Posterior vena cava (tissue), 2 donors: ENCODE measurements around the gene GRIK3. TPM values are rescaled to one million over a fixed set of nuclear protein-coding genes. Genes with fewer than 3 reads are reported as not detected.

ENCODE experiments used
- DNase-seq: peaks from one replicate; pipeline ENCODE4 v3.0.0-alpha.2; 2020; ENCODE audit warnings: low spot score
- intact Hi-C, 2 donors: fragments of 100-400 bp; cut with DNase I; formaldehyde crosslinking; loops; one replicate each; pipeline versions ENCODE4 v1.14.1 to v1.14.2; 2022 to 2023
- total RNA-seq, 2 donors: library from RNA; stranded (reverse); fragmentation: NEBNext Ultra II Directional; extraction: Animal tissue kit (Norgen Biotek cat#: 25700); gene quantifications; one replicate each; pipeline ENCODE4 v1.2.1, GENCODE V29; 2021
- donor health status: DM: yes; HTN: yes; CAD: no.
- donor health status: DM: yes; HTN: yes; CAD: no.

The GRIK3 gene
- total RNA-seq, 2 donors from 2014 or later: 0.23 to 0.33 TPM

GRCh38 chr1:36988321-36988720 is 46.0 kb downstream of the GRIK3 start:
- no peak for DNase-seq
- intact Hi-C loops: no loop called here

- intact Hi-C loops: no loop called here
- DNase-seq: no peak
Observed at GRCh38 chr1:36987276-36987675, 47.0 kb downstream of the GRIK3 start.

DNA sequence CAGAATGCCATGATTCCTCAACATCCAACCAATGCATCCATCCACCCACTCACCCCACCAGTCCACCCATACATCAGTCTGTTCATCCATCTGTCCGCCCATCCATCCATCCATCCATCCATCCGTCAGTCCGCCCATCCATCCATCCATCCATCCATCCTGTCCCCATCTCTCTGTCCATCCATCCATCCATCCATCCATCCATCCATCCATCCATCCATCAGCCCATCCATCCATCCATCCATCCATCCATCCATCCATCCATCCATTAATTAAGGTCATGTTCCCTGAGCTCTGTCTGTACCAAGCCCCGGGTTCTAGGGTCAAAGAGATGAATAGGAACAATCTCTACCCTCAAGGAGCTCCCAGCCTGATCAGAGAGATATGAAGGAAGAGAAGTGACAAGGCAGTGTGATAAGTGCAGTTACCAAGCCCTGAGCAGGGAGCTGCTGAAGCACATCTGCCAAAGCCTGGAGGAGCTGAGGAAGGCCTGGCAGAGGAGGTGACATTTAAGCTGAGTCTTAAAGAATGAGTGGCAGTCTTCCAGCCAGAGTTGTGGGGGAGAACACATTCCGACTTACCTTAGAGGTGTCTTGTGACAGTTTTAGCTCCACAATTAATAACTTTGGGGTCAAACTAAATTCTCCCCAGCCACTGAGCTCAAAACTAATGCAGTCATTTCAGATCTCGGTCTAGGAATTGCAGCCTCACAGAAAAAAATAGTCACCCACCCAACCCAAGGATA is 47.9 kb downstream of the GRIK3 start:
- DNase-seq: no peak
- intact Hi-C loops: no loop called here

DNA sequence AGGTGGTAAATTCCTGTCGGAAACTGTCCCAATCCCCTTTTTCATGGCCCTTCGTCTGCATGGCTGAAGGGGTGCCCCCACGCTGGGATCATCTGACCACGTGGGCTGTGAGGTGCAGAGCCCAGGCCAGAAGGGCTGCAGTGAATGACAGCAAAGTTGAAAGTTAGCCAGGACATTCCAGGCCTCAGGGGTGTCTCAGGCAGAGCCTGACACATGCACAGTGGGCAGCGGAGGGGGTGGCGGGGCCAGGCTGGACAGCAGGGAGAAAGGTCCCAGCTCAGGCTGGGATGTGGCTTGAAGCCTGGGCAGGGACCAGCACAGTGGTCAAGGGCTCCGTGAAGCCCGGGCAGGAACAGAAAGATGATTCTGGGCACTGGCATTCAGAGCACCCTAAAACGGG is 49.6 kb downstream of the GRIK3 start:
- DNase-seq: no peak
- intact Hi-C loops: no loop called here

- intact Hi-C loops: no loop called here
- no peak for DNase-seq
Observed at GRCh38 chr1:36984026-36984425, 50.3 kb downstream of the GRIK3 start.

- no peak for DNase-seq
Observed at GRCh38 chr1:36982709-36983108, 51.6 kb downstream of the GRIK3 start.

DNA sequence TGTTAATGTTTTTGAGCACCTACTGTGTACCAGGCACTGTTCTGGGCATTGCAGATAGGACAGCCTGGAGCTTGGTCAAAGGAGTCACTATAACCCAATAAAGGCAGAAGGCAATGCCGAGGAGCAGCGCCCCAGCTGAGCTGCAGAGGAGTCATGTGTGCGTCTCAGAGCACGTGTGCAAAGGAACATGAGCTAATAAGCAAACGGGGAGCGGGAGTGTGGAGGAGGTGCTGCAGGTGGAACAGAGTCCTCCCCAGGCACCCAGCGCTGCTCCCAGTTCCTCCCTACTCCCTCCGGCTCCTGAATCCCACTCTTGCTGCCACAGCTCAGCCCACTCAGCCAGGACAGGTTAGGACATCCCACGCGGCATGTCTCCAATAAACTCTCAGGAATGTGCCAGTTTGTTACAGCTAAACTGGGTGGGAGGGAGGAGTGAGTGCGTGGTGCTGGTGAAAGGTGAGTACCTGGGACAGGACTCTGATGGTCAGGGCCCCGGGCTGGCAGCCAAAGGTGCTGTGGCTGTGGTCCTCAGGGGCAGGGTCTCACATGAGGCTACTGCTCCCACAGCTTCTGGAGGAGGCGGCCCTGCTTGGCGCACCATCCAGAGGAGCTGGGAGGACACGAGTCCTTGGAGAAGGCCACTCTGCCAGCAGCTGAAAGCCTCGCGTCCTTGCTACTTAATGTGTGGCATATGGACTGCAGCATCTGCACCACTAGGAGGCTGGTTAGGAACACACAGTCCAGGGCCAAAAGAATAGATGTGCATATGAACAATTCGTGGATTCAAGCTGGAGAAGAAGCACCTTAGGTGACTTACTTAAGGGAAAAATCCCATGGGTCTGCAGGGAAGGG is 52.3 kb downstream of the GRIK3 start:
- intact Hi-C loops: no loop called here
- DNase-seq: no peak

More at GRCh38 chr1:36982709-36983108, 51.6 kb downstream of the GRIK3 start:
- intact Hi-C loops: no loop called here

GRCh38 chr1:36981126-36981525 is 53.2 kb downstream of the GRIK3 start:
- intact Hi-C loops: no loop called here
- DNase-seq: no peak

DNA sequence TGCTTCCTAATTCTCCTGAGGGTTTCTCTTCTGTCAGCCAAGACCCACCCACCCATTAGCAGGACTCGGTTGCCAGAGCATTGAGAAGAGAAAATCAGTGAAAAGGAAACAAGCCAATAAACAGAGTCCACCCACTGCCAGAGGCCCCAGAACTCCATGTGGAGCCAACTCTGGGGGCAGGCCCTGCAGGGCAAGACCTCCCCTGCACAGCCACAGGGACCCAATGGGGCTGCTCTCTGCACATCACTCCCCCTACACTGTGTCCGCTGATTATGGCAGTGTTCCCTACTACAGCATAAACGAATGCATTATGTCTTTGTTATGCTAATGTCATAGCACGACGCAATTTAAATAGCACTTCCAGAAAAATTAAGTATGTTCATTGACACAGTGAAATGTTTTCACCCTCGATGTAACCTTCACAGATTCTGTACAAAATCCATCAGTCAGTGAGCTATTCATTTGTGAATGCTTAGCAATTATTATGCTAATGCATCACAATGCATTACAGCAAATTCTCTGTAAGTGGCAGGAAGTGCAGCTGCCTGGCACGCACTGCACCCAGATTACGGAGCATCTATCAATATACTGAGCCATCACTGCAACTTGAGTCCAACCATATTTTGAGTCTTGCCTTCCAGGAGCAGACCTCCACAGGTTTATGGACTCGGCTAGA is 56.4 kb downstream of the GRIK3 start:
- no peak for DNase-seq
- intact Hi-C loops: no loop called here

DNA sequence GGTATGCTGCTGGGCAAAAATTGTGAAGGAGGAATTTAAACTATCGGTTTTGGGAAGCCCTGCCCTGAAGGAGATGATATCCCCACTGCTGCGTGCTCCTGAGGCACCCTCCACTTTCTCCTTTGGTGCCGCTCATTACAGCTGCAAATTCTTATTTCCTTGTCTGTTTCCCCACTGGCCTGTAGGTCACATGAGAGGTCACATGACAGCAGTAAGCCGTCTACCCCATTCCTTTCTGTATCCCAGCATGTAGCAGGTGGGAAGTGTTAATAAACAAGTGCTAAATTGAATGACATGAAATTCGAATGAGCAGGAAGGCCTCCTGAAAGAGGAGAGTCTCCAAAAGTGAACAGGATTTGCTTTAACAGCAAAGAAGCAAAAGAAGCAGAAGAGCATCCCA is 58.7 kb downstream of the GRIK3 start:
- intact Hi-C loops: no loop called here
- no peak for DNase-seq

- no peak for DNase-seq
- intact Hi-C loops: no loop called here
Observed at GRCh38 chr1:36973056-36973455, 61.3 kb downstream of the GRIK3 start.

DNA sequence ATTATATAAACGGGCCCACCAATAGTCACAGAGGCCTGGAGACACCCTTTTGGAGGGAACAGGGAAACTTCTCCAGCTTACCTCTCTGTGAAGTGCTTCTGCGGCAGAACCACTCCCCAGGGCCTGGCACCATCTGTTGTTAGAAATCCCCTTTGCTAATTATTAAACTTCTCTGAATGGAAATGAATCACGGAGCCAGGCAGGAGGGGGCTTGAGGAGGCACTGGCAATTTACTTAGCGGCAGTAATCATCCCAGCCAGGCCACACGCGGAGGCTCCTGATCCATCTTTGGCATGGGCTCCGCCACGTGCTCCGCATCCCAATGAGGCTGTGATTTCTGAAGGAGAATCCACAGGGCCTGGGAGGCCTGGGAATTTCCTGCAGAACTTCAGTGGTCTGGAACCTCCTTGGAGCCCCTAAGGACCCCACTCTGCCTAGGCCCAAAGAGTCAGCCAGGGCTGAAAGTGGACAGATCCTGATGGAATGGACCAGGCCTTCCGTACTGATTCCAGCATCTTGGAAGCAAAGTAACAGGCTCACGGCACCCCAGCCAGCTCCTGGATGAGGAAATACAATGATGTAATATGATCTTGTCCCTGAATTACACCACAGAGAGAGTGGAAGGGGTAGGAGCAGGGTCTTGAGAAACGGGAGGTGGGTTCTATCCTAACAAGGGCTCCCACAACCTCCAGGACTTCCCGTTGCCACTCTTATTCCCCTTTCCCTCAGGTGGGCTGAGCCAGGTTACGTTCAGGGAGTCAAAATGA is 62.3 kb downstream of the GRIK3 start:
- intact Hi-C loops: no loop called here
- DNase-seq: no peak

- DNase-seq: no peak
- intact Hi-C loops: no loop called here
Observed at GRCh38 chr1:36968730-36969129, 65.6 kb downstream of the GRIK3 start.

GRCh38 chr1:36966242-36966641 is 68.1 kb downstream of the GRIK3 start:
- intact Hi-C loops: no loop called here
- DNase-seq: no peak

- intact Hi-C loops: no loop called here
- no peak for DNase-seq
Observed at GRCh38 chr1:36965275-36966159, 68.8 kb downstream of the GRIK3 start.

GRCh38 chr1:36964830-36965229 is 69.5 kb downstream of the GRIK3 start:
- intact Hi-C loops: no loop called here
- DNase-seq: no peak

GRCh38 chr1:36963006-36963405 is 71.3 kb downstream of the GRIK3 start:
- intact Hi-C loops: no loop called here

DNA sequence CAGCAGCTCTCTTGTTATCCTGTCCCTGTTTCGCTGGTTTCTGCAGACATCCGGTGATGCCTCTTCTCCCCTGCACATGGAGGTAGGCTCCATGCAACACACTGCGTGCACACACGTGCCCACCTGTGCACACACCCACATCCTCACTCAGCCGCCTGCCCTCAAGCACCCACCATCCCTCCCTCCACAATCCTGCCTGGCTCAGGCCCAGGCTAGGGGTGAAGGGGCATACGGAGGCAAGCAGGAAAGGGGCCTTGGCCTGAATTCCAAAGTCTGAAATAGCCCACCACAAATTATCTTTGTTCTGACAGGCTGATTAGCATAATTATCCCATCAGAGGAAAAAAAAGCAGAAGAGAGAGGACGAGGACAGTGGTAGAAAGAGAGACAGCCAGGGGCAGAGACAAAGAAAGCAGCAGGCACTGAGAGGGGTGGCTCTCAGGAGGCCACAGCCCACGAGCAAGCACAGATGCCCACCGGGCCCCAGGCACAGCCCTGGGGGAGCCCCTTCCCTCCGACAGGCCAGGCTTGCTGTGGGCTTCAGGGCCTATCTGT is 73.2 kb downstream of the GRIK3 start:
- intact Hi-C loops: no loop called here
- no peak for DNase-seq

More at GRCh38 chr1:36963006-36963405, 71.3 kb downstream of the GRIK3 start:
- DNase-seq: no peak
